Skeletal muscle cell (primary cell): ENCODE results near the gene USP12.

ENCODE experiments used
- DNase-seq: peaks from one replicate; pipeline ENCODE4 v3.0.0-alpha.2; 2010; ENCODE audit warnings: low read depth
- H3K4me3 ChIP-seq: 2 replicates; pipeline ENCODE4 v1.5.1; 2011; ENCODE audit warnings: low read depth, mild to moderate bottlenecking, control low read depth, low read length, moderate library complexity

The USP12 gene

DNA sequence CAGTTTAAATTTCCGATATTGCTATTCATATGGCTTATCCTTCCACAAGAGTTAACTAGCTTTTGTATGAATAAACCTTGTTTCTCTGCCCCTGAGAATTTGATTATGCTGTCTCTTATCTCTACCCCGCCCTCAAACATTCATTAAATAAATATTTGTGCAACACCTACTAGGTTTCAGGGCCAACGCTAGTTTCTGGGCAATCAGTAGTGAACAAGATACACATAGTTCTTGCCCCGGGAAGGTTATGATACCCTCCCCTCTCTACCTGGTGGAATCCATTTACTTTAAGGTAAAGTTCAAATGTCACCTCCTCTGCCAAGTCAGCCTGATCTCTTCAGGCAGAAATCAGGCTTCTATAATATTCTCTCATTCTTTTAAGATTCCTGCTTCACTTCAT is 16.6 kb upstream of the USP12 start:
- H3K4me3 ChIP-seq, result no peak overlapping the region
- no peak for DNase-seq

DNA sequence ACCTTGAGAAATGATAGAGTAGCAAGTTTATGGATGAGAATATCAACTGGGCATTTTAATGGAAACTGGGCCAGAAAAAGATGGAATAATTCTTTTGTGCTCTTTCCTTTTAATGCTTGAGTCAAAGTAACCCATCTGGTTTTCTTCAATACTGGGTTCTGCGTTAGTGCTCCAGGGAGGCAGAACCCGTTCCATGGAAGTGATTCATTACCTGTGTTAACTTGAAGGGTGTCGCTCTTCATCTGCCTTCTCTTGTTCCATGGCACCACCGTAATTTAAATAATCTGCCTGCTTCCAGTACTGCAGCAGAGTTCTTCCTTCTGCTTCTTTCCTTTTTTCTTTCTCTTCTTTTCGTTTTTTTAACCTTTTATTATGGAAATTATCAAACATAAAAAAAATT is 14.7 kb upstream of the USP12 start:
- DNase-seq, result no peak
- H3K4me3 ChIP-seq, result no peak overlapping the region

DNA sequence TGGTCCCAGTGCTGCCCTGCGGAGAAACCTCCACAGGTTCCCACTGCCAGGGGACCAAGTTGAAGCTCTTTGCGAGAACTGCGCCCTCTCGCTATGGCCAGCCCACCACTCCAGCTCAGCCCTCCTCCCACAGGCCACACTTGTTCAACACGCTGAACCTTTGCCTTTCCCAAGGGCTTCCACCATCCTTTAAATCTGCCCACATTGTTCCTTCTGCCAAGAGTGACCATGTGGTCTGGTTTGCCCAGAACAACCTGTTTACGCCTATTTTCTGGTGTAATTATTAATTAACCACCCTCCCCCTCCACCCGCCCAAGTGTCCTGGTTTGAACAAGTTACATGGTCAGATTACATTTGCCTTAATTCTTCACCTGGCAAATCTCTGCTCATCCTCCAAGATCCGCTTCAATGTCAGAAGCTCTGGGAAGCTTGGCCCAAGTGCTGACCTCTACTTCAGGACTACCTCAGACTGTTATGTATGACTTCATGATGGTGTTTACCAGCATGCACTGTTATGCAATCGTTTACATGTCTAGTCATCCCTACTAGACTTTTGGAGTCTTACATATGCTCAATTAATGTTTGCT is 12.0 kb upstream of the USP12 start:
- DNase-seq, result no peak
- H3K4me3 ChIP-seq, result no peak overlapping the region

DNA sequence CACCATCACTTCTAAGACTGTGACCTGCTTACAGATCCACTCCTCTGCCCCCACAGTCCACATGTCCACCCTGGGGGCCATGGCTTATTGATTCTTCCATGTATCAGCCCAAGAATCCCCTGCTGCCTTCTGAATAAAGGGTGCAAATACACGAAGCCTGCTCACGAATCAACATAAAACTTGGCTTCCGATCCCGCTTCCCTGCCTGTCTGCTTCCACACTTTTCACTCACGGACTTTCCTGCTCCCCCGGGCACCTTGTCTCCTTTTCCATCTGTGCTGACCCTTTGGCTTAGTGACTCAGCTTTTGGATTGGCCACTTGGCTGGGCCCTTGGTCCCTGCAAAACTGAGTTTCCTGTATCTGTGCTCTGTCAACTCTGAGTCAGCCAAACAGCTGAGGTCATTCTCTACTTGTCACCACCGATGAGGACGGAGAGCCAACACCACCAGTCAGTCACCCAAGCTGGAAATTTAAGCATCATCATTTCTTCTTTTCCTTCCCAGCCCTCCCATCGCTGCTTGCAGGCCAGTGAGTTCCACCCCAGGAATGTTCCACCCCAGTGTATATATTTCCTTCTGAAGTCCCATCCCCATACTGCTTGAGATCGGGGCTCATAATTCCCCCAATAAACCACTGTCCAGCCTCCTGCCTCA is 11.4 kb upstream of the USP12 start:
- peak; percentile 78 for DNase-seq
- H3K4me3 ChIP-seq, result no peak overlapping the region

DNA sequence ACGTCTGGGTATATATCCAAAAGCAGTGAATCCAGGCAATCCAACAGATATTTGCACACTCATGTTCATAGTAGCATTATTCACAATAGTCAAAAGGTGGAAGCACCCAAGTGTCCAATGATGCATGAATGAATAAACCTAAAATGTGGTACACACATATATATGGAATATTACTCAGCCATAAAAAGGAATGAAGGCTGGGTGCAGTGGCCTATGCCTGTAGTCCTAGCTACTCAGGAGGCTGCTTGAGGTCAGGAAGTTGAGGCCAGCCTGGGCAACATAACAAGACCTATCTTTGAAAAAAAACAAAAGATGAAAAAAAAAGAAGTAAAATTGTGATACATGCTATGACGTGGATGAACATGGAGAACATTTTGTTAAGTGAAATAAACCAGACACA is 10.4 kb upstream of the USP12 start:
- no peak for DNase-seq
- no peak overlapping the region for H3K4me3 ChIP-seq

DNA sequence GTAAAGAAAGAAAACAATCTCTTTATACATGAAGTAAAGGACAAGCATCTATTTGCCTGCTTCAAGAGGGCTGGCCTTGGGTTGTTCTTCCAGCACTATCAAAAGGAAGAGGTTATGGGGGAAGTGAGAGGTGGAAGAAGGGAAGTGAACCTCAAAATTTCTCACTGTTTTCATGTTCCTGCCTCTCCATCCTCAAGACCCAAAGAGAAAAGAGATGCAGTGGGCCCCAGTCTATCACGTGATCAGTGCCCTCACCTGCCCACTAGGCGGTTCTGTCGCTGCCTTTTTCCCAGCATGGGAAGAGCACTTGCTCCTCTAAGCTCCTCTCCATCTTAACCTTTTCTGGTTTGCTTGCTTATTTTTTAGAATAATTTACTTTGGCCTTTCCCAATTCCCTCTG is 6.2 kb upstream of the USP12 start:
- H3K4me3 ChIP-seq, result no peak overlapping the region
- no peak for DNase-seq

DNA sequence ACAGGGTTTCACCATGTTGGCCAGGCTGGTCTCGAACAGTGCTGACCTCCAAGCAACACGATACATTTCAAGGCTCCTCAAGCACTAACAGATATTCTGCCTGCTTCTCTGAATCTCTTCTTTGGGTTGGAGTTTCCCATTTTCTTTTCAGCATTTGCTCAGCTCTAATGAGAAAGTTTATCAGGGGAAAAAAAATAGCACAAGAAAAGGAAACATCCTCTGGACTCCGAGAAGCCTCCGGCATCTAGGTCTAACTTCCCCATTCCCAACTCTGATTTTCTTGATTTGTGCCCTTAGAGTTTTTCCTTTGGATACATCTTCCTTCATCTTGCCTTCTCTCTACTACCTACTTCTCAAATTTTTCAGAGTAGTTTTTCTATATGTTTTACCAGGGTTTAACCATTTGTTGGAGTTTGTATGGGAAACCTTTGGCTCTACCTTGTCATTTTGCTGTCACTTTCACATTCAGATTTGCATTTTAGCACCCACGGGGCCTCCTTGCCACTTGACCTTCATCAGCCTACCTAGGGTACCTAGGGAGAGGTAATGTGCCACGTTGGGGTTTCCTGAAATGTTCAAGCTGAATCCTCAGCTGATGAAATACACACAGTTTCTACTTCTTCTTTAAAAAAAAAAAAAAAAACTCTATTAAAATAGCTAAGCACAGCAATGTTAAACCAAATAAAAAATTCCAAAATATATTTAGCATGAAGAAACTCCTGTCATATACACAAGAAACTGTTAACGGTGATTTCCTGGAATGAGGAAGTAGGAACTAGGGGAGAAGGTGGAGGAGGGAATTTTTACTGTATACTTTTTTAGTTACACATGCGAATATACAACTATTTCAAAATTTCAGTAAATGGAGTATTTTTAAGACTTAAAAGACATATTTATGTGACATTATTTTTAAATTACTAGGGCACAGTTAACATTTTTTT is 5.1 kb upstream of the USP12 start:
- H3K4me3 ChIP-seq, result no peak overlapping the region
- DNase-seq, result no peak

DNA sequence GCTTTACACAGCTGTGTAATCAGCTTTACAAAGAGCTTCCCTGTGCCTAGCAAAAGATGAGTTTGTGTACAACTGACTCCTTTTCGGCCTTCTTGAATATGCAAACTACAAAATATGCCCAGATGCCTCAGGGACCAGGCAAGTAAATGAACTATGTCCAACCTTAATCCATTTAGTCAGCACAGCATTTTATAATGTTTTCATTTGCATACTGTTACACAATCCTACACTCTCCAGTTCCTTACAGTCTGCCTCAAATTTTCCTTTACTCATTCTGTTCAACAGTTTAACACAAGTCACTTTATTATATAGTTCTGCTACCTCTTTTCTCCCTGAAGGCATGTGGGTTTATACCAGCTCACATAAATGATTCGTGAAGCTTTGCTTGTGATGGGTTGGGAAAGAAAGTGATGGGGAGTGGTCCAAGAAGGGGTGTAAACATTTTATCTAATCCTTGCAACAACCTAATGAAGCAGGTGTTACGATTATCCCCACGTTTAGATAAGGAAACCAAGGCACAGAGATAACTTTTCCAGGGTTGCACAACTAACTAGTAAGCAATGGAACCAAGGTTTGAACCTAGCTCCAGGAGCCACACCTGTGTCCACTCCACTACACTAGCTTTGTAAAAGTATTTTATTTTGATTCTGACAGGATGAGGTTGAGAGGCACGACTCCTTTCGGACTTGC is 3.3 kb upstream of the USP12 start:
- no peak overlapping the region for H3K4me3 ChIP-seq
- no peak for DNase-seq

DNA sequence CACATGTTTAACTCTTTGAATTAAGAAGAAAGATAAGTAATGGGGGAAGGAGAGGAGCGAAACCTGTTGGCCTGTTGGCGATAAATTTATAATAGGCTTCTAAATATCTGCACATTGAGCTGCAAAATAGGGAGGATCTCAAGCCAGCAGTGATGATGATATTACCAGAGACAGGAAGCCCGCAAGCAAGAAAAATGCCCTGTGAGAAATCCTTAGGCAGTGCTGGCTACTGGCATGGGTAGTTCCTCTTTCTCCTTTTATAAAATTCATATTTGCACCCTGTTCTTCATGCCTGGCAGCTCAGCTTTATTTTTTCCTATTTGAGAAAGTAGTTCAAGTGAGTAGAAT is 858 bp upstream of the USP12 start:
- no peak for DNase-seq

DNA sequence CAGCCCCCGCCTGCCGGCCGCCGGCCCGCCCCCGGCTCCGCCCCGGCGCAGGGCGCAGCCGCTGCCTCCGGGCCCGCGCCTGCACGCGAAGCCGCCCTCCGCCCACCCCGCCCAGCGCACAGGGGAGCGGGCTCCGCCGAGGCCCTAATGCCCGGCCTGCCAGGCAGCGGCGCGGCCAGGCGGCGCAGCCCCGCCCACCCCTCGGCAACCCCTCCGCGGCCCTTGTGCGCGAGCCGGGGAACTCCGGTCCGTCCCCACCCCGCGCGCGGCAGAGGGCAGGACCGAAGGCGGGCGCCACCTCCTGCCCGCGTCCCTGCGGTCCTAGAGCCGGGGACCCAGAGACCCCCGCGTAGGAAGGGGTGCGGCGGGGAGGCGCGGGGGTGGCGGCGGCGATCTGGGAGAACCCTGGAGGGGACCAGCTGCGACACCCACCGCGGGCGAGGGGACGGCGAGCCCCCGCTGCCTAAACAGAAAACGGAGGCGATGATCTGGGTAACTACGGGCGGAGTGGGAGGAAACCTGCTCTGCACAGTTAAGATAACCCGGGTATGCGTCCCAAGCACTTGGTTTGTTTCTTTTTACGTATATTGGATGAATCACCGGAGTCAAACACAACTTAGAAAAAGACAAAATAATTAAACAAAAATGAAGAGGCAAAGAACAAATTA is 350 bp upstream of the USP12 start:
- DNase-seq, result peak; percentile 76
- peak overlapping the region; percentile 69 for H3K4me3 ChIP-seq

More for the DNA sequence above, 858 bp upstream of the USP12 start:
- peak overlapping the region; percentile 69 for H3K4me3 ChIP-seq

DNA sequence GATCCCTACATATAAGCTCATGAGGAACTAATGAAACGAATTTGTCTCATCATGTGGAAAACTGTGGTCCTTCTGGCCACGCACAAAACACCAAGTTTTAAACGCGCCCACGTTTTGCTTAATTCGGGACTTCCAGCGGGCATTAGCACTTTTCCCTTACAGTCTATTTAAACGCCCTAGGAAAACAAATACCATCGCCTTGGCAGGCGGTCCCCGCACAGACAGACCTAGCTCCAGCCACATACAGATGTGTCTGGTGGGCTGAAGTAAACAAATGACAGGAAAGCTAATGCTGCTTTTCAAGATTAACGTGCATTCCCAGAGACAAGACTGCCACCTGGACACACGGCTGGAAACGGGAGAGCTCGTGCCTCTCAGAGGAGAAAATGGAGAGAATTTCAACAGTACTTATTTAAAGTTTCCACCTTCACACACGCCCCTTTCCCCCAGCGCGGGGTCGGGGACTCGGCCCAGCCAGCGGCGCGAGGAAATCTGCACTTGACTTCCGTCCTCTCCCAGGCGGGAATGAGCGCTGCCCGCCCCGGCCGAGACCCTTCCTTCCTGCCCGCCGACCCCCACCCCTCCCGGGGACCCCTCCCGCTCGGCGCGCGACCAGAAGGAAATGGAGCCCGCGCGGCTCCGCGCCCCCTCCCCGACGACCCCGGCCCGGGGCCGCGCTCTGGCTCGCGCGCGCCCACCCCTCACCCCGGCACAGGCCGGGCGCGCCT is 931 bp downstream of the USP12 start:
- peak overlapping the region; percentile 71 for H3K4me3 ChIP-seq
- DNase-seq, result no peak

DNA sequence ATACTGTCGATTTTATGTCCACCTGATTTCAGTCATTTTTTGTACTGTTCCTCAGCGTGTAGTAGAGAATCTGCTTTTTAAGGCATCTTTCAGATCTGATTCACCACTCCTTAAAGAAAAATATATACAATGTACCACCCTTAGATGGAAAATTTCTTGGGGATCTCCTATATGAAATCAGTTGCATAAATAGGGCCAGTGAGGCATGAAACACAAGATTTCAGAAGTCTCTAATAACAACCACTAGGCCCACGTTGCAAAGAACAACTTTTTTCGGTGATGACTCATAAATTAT is 1.4 kb downstream of the USP12 start:
- peak; percentile 38 for DNase-seq
- peak overlapping the region; percentile 71 for H3K4me3 ChIP-seq

DNA sequence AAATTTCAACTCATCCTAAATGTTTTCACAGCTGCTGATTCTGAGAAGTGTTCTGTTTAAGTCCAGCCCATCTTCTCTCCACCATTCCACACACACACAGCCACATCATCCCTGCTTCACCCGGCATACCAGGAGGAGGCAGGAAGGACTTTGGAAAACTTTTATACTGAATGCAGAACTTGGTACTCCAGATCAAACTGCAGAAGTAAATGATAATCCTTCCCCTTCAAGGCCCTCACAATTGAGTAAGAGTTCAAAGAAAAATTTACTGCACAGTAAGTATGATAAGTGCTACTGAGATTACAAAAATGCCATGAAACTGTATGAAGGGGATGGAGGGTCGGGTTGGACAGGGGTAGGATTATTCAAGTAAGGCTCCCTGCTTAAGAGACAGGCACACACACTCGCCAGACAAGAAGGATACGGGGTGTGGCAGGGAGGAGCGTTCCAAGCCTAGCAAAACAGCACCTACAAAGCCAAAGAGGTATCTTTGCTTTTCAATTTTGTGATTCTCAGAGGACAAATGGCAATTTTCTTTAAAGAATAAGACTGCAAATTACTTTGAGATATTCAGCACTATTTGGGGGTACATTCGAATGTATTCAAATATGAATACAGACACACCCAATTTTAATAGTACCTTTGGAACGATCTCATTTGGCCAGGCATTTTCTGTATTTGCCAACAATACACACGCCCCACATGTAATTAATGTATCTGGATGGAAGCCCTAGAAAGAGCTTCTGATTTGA is 2.5 kb downstream of the USP12 start:
- H3K4me3 ChIP-seq, result no peak overlapping the region
- no peak for DNase-seq

DNA sequence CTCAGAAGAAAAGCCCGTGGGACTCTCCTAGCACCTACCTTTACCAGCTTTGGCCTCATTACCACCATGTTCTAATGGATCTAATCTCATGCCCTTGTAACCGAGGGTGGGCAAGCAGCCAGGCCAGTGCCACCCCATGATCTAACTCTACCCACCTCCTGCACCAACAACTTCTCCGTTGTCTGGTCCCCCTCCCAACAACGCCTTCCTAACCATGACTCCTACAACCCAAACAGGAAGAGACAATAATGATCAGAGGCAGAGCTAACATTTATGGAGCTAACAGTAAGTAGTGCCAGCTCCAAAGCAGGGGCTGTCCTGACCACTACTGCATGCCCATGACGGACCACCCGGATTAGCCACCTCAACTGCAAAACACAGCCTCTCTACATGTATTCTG is 3.5 kb downstream of the USP12 start:
- H3K4me3 ChIP-seq, result no peak overlapping the region
- no peak for DNase-seq

DNA sequence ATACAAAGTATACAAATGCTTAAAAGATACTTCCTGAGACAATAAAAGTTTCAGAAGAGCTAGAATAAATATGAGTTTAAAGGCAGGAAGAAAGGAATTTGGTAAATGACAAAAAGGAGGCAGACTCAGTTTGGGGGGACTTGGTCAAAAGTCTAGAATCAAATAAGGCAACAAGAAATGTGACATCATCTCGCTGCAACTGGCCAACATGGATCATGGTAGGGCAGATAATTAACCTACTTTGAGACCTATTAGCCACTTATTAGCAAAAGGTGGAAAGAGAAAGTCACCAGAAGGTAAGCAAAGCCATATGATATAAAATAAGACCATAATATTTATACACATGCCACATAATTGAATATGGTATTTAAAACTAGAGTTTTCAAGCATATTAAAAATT is 5.3 kb downstream of the USP12 start:
- H3K4me3 ChIP-seq, result no peak overlapping the region
- DNase-seq, result no peak

DNA sequence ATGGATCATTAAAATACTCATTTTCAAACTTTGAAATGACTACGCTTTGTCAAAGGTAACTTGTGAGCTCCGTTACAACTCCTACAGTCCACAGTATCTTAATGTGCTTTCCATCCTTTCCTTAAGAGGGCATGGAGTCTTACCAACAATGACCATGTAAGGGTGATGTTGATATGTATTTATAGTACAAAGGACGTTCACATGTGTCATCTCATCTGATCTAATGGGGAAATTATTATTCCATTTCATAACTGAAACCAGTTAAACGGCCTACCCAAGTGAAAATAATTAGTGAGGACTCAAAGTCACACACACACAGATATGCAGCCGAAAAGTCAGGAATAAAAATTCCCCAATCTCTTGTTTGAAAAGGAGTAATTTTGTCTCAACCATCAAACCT is 9.6 kb downstream of the USP12 start:
- DNase-seq, result no peak

DNA sequence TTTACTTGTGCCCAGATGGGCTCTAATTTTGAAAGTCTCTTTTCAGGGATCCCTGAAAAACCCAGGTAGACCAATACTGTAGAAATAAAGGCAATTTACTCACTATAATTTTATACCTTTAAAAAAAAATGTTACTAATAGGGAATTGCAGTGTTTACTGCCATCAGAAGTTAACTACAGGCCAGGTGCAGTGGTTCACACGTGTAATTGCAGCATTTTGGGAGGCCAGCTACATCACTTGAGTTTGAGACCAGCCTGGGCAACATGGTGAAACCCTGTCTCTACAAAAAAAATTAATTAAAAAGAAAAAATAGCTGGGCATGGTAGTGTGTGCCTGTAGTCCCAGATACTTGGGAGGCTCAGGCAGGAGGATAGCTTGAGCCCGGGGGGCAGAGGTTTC is 10.2 kb downstream of the USP12 start:
- no peak overlapping the region for H3K4me3 ChIP-seq
- no peak for DNase-seq

More for the DNA sequence above, 9.6 kb downstream of the USP12 start:
- no peak overlapping the region for H3K4me3 ChIP-seq

DNA sequence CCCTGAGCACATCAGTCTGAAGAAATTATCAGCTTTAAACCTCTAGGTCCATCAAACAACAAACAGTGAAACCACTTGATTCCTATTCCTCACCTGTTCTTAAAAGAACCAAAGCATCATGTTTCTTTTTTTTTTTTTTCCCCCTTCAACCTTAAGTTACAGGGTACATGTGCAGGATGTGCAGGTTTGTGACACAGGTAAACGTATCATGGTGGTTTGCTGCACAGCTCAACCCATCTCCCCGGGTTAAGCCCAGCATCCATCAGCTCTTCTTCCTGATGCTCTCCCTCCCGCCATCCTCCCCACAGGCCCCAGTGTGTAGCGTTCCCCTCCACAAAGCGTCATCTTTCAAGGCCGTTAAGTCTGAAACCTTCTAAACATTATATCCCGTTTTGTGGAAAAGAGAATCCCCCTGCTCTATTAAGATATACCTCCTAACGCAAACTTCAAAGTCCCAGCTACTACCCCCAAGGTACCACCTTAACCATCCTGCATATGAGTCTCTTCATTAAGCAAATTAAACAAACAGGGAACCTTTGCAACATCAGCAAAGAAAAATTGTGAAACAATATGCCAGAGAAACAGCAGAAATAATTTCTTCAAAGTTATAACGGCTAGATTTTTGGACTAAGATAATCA is 10.8 kb downstream of the USP12 start:
- no peak for DNase-seq
- no peak overlapping the region for H3K4me3 ChIP-seq
